ENCODE data around the gene BAZ2A. TPM values are rescaled to one million over a fixed set of nuclear protein-coding genes. Genes with fewer than 3 reads are reported as not detected.

BAZ2A gene
- total RNA-seq, 1 donor from 2014 or later = 31.4 TPM

- intact Hi-C loops (cut with DNase I) = no loop called here
- peak; percentile 92 for ATAC-seq
- peak; percentile 88 for DNase-seq (ENCODE audit: missing footprints)
These were observed 64.5 kb downstream of the BAZ2A start for GRCh38 chr12:56565510-56566101.

GRCh38 chr12:56551070-56551469, 79.1 kb downstream of the BAZ2A start:
- no peak for DNase-seq (ENCODE audit: missing footprints)
- ATAC-seq = no peak
- intact Hi-C loops (cut with DNase I) = no loop called here

GRCh38 chr12:56546680-56547079, 83.4 kb downstream of the BAZ2A start:
- DNase-seq (ENCODE audit: missing footprints) (no peak), ATAC-seq (no peak)
- intact Hi-C loops (cut with DNase I) = no loop called here

Other genes starting within 250 kb of the BAZ2A start
- gene TIMELESS, start 180.9 kb downstream of the BAZ2A start, total RNA-seq = 3.2 TPM
- not detected for gene MIP, start 175.7 kb downstream of the BAZ2A start, total RNA-seq
- gene SPRYD4, start 161.7 kb downstream of the BAZ2A start, total RNA-seq = 3.1 TPM
- gene GLS2, start 142.2 kb downstream of the BAZ2A start, total RNA-seq = 0.76 TPM
- gene RBMS2, start 108.5 kb downstream of the BAZ2A start, total RNA-seq = 30.2 TPM
- gene ATP5F1B, start 15.7 kb upstream of the BAZ2A start, total RNA-seq = 3,152 TPM
- gene PTGES3, start 58.0 kb upstream of the BAZ2A start, total RNA-seq = 132 TPM
- gene NACA, start 95.0 kb upstream of the BAZ2A start, total RNA-seq = 432 TPM
- gene PRIM1, start 122.0 kb upstream of the BAZ2A start, total RNA-seq = 5.1 TPM
- 0.27 TPM for gene HSD17B6, start 133.0 kb upstream of the BAZ2A start, total RNA-seq

Data from Right ventricle myocardium inferior (tissue), 1 donor.